Measurements from ENCODE around the gene STIM1. TPM values are rescaled to one million over a fixed set of nuclear protein-coding genes. Genes with fewer than 3 reads are reported as not detected.

STIM1 gene
- total RNA-seq, 1 experiment from 2014 or later, result 15.2 TPM

- Histone ChIP-seq H2BK15ac (ENCODE audit: low read depth, low read length) (no peak overlapping the region), H3K9ac (ENCODE audit: extremely low read depth, insufficient read length, low read length) (no peak overlapping the region), H2BK120ac (ENCODE audit: low read depth, low read length, poor library complexity, severe bottlenecking) (no peak overlapping the region), H4K8ac (replicated peaks; ENCODE audit: insufficient read length, low read depth, low read length) (no peak overlapping the region), H3K14ac (ENCODE audit: insufficient read depth, low read length) (no peak overlapping the region), H3K9me3 (ENCODE audit: control insufficient read depth, low read depth, low read length) (no peaks in the 10 kb centered on the region), H3K56ac (ENCODE audit: insufficient read length, low read depth, low read length) (no peak overlapping the region), H2BK5ac (ENCODE audit: insufficient read length, low read length) (no peak overlapping the region), H3K27me3 (ENCODE audit: insufficient read depth, low read length) (no peaks in the 10 kb centered on the region), H3K4me2 (ENCODE audit: insufficient read depth, insufficient read length, low read length) (no peak overlapping the region), H3K79me2 (ENCODE audit: insufficient read depth, low read length) (no peaks in the 10 kb centered on the region), H3K27ac (ENCODE audit: insufficient read length, low read depth, low read length) (no peak overlapping the region), H3K18ac (ENCODE audit: insufficient read length, low read depth, low read length) (no peak overlapping the region), H2AK5ac (ENCODE audit: insufficient read length, low read length) (no peak overlapping the region), H4K91ac (ENCODE audit: insufficient read length, low read depth, low read length) (no peak overlapping the region), H3T11ph (ENCODE audit: low read length) (no peak overlapping the region), H3K4ac (ENCODE audit: low read depth, low read length) (no peak overlapping the region), H3K4me1 (ENCODE audit: insufficient read depth, low read length) (no peaks in the 10 kb centered on the region), H3K23me2 (ENCODE audit: insufficient read length, low read depth, low read length, poor library complexity, severe bottlenecking) (no peaks in the 10 kb centered on the region), H4K20me1 (ENCODE audit: control insufficient read depth, insufficient read depth, insufficient read length) (no peaks in the 10 kb centered on the region), H2BK20ac (ENCODE audit: low read depth, low read length, poor library complexity, severe bottlenecking) (no peak overlapping the region), H2BK12ac (ENCODE audit: insufficient read length, low read depth, low read length) (no peak overlapping the region), H4K5ac (ENCODE audit: insufficient read length, low read depth, low read length) (no peak overlapping the region), H2AFZ (ENCODE audit: low read length) (no peak overlapping the region), H3K23ac (ENCODE audit: insufficient read length, low read depth, low read length) (no peak overlapping the region), H3K79me1 (ENCODE audit: insufficient read depth, low read depth, low read length, poor library complexity, severe bottlenecking) (no peaks in the 10 kb centered on the region)
- Mint-ChIP-seq H3K4me1 (no peaks in the 10 kb centered on the region), H3K4me3 (no peak overlapping the region), H3K27ac (no peak overlapping the region), H3K36me3 (ENCODE audit: insufficient read depth in 1 of 3, low read depth in 3 of 3) (no peaks in the 10 kb centered on the region; a peak in 1 of 7 replicates), H3K27me3 (ENCODE audit: low read depth) (no peaks in the 10 kb centered on the region), H3K9me3 (no peaks in the 10 kb centered on the region)
- WGBS (ENCODE audit: extremely low coverage, insufficient read length, low lambda C conversion rate), result no CpG with 5 or more reads among the region's 5 CpGs
- no peak for DNase-seq
- no peak for TF ChIP-seq CTCF (conservative IDR thresholded peaks at IDR 0.05)
Measured at GRCh38 chr11:3913921-3914320, 58.5 kb downstream of the STIM1 start.

Measured in H9 (cell line).